ENCODE data around the gene DDX1.

DDX1 gene

GRCh38 chr2:15630978-15631719 is 39.5 kb downstream of the DDX1 start:
- no peak for DNase-seq

DNA sequence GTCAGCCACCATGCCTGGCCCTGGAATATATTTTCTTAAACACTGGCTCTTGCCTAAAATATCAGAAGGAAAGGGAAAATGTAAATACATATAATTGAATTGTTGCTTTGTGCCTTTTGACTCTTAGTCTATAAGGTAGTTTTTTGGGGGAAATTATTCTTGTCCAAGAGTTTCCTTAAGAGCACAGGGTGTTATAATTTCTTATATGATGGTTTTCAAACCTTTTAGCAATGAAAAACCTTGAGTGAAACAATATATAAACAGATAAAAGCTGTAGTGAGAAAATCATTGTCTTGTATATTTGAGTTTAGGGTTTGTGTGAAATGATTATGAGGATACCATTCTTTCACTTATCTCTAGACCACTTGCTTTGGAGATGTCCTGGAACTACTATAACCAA is 40.2 kb downstream of the DDX1 start:
- DNase-seq = no peak

DNA sequence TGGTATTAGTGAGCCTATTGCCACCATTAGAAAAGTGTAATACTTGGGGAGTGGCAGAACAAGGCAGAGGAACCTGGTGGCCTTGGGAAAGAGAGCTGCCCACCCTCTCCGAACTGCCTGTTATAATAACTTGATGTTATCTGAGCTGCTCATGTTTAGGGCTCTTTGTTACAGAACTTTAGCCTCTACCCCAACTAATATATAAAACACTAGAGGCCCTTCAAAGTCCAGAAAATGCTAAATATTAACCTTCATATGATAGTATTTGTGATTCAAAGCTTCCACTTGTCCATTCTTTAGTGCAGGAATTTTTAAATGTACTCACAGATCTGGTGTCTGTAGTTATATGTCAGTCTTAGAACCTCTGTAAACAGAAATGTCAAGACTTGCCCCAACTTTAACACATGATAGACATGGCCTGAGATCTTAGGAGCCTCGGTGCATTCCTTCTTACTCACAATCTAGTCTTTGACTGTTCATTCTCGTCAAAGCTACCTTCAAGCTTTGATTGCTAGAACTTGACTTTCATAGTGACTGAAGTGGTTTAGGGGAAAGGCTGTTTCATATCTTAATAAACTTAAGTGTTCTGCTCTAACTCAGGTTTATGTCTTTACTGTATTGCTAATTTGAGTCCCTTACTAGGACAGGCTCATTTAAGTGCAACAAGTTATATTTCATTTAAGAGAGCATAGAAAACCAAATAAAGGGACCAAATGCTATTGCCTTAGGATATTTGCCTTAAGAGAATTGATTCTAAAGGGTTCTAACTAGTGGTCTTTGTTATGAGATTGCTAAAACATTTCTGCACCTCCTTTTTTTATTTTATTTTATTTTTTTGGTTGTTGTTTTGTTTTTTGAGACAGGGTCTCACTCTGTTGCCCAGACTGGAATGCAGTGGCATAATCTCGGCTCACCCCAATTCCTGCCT is 41.6 kb downstream of the DDX1 start:
- no peak for DNase-seq

DNA sequence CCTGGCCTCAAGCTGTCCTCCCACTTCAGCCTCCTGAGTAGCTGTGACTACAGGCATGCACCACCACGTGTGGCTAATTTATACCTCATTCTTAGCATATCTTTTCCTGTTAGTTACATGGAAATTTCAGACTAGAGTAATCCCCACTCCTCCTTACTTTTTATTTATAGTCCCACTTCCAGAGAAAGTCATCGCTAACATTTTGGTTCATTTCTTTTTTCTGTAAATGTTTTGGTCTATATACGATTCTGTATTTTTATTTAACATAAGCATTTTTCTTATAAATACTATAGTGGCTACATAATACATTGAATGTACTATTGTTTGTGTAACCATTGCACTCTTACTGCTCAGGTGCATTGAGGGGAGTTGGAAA is 42.3 kb downstream of the DDX1 start:
- no peak for DNase-seq

GRCh38 chr2:15634846-15635490 is 43.3 kb downstream of the DDX1 start:
- DNase-seq = no peak

- peak; percentile 38 for DNase-seq
Observed at GRCh38 chr2:15636972-15637785, 45.5 kb downstream of the DDX1 start.

DNA sequence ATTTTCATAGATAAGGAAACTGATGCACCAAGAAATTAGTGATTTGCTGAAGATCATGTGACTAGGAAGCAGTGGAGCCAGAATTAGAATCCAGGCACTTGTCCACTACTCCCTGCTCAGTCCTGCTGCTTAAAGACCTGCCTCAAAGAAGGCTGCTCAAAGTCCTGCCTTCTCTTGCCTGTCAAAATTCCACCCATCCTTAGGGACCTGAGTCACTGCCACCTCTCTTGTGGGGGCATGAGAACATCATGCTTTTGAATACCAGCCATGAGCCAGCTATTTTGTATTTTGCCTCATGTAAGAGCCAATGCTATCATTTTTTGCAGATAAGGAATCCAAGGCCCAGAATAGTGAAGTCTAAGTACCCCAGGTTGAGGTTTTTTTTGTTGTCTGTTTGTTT is 47.1 kb downstream of the DDX1 start:
- DNase-seq = no peak

DNA sequence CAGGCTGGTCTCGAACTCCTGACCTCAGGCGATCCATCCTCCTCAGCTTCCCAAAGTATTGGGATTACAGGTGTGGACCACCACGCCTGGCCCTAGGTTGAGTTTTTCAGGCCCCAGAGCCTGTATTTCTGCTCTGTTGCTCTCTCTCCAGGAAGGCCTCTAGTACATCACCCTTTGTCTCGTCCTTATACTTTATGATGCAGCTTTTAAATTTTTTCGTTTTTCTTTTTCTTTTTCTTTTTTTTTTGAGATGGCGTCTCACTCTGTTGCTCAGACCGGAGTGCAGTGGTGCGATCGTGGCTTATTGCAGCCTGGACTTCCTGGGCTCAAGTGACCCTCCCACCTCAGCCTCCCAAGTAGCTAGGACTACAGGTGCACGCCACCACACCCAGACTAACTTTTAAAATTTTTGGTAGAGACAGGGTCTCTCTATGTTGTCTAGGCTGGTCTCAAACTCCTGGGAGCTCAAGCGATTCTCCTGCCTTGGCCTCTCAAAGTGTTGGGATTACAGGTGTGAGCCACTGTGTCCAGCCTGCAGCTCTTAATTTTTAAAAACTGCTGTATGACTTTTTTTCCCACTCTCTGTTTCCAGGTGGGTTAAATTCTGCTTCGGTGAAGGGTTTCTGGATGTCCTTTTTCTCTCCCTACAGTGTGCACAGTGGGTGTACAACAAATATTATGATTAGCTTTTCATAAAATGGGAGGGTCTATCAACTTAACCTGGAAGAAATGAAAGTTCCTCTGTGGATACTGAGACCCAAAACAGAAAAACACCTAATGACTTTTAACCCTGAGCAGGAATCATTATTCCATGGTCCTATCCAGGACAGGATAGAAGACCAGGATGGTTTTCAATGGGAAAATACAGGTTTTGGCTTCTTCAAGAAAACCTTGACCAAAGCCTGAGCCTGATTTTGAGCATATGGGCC is 47.9 kb downstream of the DDX1 start:
- DNase-seq = no peak

DNA sequence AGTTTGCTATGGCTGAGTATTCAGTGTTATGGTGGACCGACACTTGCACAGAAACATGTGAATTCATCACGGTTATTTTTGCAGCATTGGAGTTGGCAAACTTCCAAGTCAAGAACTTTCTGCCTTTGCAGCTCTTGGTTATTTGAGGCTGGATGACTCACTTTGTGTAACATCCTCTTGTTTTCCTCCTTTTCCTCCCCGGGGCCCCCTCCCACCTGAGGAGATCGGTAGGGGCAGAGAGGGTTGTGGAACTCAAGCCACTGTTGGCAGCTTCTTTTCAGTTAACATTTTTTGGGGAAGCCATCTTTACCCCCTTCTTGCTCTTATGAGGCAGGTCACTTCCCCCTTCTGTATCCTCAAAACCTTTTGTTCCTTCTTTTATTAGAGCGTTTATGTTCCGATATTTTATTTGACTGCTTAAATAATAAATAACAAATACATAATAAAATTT is 48.6 kb downstream of the DDX1 start:
- DNase-seq = no peak

- no peak for DNase-seq
Observed at GRCh38 chr2:15640784-15641183, 49.1 kb downstream of the DDX1 start.

- DNase-seq = no peak
Observed at GRCh38 chr2:15641530-15641982, 49.9 kb downstream of the DDX1 start.

GRCh38 chr2:15642011-15642814 is 50.5 kb downstream of the DDX1 start:
- no peak for DNase-seq

GRCh38 chr2:15642815-15643500 is 51.3 kb downstream of the DDX1 start:
- DNase-seq = no peak

- no peak for DNase-seq
Observed at GRCh38 chr2:15643791-15644585, 52.3 kb downstream of the DDX1 start.

- DNase-seq = no peak
Observed at GRCh38 chr2:15645300-15645699, 53.6 kb downstream of the DDX1 start.

DNA sequence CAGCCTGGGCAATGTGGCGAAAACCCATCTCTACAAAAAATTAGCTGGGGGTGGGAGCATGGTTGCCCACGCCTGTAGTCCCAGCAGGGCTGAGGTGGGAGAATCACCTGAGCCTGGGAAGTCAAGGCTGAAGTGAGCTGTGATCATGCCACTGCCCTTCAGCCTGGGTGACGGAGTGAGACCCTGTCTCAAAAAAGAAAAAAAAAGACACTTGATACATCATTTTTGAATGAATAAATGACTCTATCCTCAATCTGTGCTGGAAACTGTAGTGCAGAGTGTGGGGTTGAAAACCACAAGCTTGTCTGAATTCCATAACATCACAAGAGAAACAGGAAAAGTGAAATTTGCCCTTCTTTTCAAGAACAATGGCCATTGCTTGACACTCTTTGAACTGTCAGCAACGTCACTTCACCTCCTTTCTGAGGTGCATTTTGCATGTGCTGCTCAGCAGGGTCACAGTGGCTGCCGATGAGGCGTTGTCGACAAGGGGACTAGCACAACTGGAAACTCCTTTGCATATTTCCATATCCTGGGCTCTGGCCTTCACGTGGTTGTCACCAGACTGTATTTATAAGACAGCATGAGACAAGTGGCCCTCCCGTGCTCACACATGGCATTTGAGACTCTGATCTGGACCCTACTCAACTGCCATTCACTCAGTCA is 54.2 kb downstream of the DDX1 start:
- no peak for DNase-seq

GRCh38 chr2:15646661-15647060 is 55.0 kb downstream of the DDX1 start:
- no peak for DNase-seq
